Ectodermal cell (in vitro differentiated cells): ENCODE data around the gene CIB4.

Experiments
- H3K27ac ChIP-seq: 2 replicates; pipeline ENCODE4 v1.7.0; 2013; ENCODE audit warnings: mild to moderate bottlenecking, low read depth, low read length; ENCODE audit not compliant: insufficient read depth, poor library complexity, severe bottlenecking
- H3K27me3 ChIP-seq: 2 replicates; pipeline ENCODE4 v1.7.0; 2013; ENCODE audit warnings: mild to moderate bottlenecking, low read length; ENCODE audit not compliant: insufficient read depth, control insufficient read depth, poor library complexity, severe bottlenecking
- H3K36me3 ChIP-seq: one replicate; pipeline ENCODE4 v1.7.0; 2013; ENCODE audit warnings: low read length; ENCODE audit not compliant: control insufficient read depth, insufficient read depth
- H3K4me1 ChIP-seq: one replicate; pipeline ENCODE4 v1.7.0; 2013; ENCODE audit warnings: low read length; ENCODE audit not compliant: control insufficient read depth, insufficient read depth
- H3K4me3 ChIP-seq: 2 replicates; pipeline ENCODE4 v1.7.0; 2013; ENCODE audit warnings: low read depth, low read length, control low read depth; ENCODE audit not compliant: insufficient read depth
- H3K9me3 ChIP-seq: 2 replicates; pipeline ENCODE4 v1.7.0; 2013; ENCODE audit warnings: mild to moderate bottlenecking, low read length, moderate library complexity; ENCODE audit not compliant: control insufficient read depth
- WGBS, 2 experiments: methylation state at CpG; one replicate each; pipeline ENCODE4 v1.1.7; 2013; ENCODE audit warnings: missing lambda C conversion rate in 2 of 2; 5-methylcytosine and 5-hydroxymethylcytosine counted together

CIB4 gene

GRCh38 chr2:26535663-26536275 lies 105.4 kb downstream of the CIB4 start:
- Histone ChIP-seq H3K4me3 (no peak overlapping the region), H3K4me1 (peaks cover 6% of the 10 kb centered on the region), H3K27ac (no peak overlapping the region), H3K9me3 (no peaks in the 10 kb centered on the region), H3K36me3 (no peaks in the 10 kb centered on the region), H3K27me3 (no peaks in the 10 kb centered on the region)
- WGBS, 2 experiments = 94 to 95% methylated on average over 7 to 8 of the region's 8 CpGs

DNA sequence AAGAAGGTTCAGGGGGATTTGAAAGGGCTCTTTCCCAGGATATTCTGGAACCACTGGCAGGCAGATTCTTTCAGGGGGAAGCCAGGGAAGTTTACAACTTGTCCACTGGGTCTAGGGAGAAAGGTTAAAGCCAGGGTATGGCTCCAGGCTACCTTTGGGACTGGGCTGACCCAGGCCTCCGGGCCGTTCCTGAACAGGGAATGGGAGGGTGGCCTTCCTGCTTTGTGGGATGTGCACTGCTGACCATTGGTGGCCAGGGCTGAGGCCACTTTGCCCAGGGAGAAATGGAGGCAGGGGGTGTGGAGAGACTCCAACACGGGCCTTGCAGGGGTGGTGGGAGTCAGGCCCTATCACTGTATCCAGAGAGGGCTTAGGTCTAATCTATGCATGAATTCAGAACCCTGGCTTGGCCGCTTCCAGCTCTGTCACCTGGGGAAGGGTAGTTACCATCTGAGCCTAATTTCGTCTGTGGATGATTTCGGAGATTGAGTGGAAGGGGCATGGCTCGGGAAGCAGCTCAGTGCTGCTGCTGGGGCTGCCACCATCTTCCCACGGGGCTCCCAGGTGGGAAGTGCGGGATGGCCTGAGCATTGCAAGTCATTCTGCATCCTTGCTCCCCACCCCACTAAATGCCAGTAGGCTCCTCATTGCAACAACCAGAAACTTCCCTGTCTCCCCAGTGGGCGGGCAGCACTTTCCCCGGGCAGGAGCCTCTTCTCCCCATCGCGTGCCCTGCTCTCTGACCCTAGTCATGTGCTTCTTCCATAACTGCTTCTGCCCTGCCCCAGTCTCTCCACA lies 106.1 kb downstream of the CIB4 start:
- no peaks in the 10 kb centered on the region for H3K27me3 ChIP-seq
- 95 to 96% methylated on average over 13 of the region's 13 CpGs for WGBS, 2 experiments

GRCh38 chr2:26534098-26534864 lies 106.9 kb downstream of the CIB4 start:
- Histone ChIP-seq H3K27me3 (no peaks in the 10 kb centered on the region), H3K36me3 (no peaks in the 10 kb centered on the region), H3K4me1 (peaks cover 4% of the 10 kb centered on the region), H3K27ac (no peak overlapping the region), H3K4me3 (no peak overlapping the region), H3K9me3 (no peaks in the 10 kb centered on the region)
- 91 to 92% methylated on average over 4 of the region's 4 CpGs for WGBS, 2 experiments

More for the DNA sequence above, 106.1 kb downstream of the CIB4 start:
- no peak overlapping the region for H3K4me3 ChIP-seq
- no peaks in the 10 kb centered on the region for H3K36me3 ChIP-seq
- no peaks in the 10 kb centered on the region for H3K9me3 ChIP-seq
- peaks cover 4% of the 10 kb centered on the region for H3K4me1 ChIP-seq
- H3K27ac ChIP-seq = no peak overlapping the region

- WGBS, 2 experiments = 92 to 93% methylated on average over 7 of the region's 7 CpGs
- Histone ChIP-seq H3K27me3 (no peaks in the 10 kb centered on the region), H3K9me3 (no peaks in the 10 kb centered on the region), H3K27ac (no peak overlapping the region), H3K36me3 (no peaks in the 10 kb centered on the region), H3K4me3 (no peak overlapping the region), H3K4me1 (peaks cover 4% of the 10 kb centered on the region)
Observed at GRCh38 chr2:26533661-26534060, 107.5 kb downstream of the CIB4 start.

- H3K27ac ChIP-seq = no peak overlapping the region
- no peaks in the 10 kb centered on the region for H3K9me3 ChIP-seq
- H3K36me3 ChIP-seq = no peaks in the 10 kb centered on the region
- no peak overlapping the region for H3K4me3 ChIP-seq
- peaks cover 4% of the 10 kb centered on the region for H3K4me1 ChIP-seq
- 90 to 91% methylated on average over 12 of the region's 12 CpGs for WGBS, 2 experiments
- no peaks in the 10 kb centered on the region for H3K27me3 ChIP-seq
Observed at GRCh38 chr2:26532301-26533250, 108.6 kb downstream of the CIB4 start.
